HG02798 (cell line): ENCODE data around the gene EIF4E2.
"Not testable (repeated sequence)": the region's sequence is repeated elsewhere in the genome, so short reads cannot be mapped to it uniquely, and the experiment has no call there.

Experiments used
- ATAC-seq: cut with Tn5 transposase; IDR thresholded peaks from one replicate; pipeline ENCODE4 v1.9.1; 2021; ENCODE audit warnings: mild to moderate bottlenecking; ENCODE audit not compliant: unreplicated experiment, poor library complexity

The EIF4E2 gene

DNA sequence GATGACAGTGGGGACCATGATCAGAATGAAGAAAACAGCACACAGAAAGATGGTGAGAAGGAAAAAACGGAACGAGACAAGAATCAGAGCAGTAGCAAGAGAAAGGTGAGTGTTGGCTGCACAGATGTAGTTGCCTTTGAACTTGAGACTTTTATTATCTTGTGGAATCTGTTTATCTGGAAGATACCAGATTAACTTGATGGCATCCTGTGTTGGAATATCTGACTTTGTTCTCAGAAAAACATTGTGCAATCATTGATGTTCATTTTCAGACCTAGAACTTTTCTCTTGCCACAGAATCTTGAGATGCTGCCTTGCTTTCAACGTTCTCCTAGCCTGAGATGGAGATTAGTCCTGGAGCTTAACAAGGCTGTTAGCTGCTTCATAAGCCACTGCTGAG is 5.9 kb downstream of the EIF4E2 start:
- ATAC-seq = no peak

DNA sequence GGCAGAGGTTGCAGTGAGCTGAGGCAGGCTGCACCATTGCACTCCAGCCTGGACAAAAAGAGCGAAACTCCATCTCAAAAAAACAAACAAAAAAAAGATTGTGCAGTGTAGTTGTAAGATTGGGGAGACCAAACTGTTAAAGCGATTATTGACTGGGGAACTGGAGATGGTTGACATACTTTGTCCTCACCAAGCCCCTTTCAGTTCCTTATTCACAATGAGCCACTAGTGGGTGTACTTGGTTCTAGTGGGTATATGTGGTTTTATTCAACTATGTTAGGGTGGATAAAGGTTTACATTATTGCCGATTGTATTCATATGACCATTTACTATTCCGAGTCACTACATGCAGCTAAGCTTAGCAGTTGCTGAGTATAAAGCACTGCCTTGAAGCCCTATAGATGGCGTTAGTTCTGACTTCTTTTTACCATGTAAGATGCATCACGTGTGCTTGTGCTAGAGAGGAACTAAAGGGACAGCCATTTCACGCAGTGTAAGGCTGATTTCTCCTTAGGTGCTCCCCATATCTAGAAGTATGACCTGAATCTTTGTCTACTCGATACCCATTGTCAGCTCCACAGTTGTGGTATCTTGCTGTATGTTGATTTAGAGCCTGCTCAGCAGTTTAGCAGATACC is 12.1 kb downstream of the EIF4E2 start:
- ATAC-seq = no peak

DNA sequence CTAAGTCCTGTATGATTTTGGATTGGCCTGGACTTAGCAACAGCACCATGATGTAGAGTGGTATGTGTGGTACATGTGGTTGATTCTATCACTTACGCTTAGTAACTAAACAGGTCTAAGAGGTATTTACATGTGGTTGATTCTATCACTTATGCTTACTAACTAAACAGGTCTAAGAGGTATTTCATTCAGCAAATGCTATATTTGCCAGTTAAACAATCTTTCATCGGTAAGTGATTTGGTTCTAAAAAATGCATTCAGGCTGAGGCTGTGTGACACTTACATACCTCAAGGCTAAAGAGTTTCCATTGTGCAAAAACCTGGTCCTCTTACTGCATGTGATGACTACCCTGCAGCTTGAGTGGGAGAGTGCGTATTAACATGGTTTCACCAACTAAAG is 13.1 kb downstream of the EIF4E2 start:
- no peak for ATAC-seq

DNA sequence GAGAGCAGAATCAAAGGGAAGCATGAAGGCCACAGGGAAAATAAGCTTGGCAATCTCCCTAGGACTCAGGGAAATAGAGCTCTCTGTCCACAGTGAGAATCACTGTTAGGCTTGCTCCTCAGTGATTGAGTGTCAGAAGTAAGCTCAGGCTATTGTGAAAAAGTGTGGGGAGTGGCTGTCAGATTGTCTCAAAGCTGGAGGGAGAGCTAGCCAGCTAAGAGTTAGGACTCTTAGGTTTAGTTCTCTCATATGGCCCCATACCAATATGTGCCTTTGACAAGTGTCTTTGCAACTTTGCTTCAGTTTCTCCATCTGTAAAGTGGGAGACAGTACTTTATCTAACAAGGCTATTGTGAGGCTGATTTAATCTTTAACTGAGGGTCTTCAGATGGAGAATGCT is 17.2 kb downstream of the EIF4E2 start:
- no peak for ATAC-seq

DNA sequence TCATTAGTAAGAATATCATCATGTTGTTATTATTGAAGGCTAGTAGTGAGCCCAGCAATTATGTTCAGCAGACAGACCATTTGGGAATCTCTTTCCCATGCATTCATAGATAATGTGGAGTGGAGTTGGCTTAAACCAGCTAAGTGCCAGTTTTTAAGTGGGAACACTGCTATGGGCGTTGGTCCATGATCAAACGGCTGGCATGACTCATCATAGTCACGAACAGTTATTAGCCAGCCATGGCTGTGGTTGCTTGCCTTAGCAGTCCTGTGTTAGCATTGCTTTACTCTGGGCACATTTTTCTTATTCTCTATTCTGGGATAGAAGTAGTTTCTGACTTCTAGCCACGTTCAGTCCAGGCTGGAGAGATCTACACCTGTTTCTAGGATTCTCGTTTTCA is 17.7 kb downstream of the EIF4E2 start:
- no peak for ATAC-seq

DNA sequence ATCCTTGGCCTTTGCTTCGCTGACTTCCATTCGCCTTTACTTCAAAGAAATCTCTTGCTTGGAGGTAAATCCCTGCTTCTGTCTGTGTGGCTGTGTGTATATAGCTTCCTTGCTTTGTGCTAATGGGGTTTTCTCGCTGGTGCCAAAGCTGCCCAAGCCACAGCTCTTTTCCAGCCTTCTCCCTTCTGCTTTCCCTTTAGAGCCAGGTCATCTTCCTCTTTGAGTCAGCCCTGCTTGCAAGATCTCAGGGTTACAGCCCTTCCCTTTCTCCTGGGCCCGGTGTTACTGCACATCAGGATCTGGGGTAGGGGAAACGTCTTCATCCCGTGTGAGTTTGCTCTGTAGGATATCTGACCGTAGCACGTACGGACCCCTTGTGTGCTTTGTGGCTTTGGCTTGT is 19.1 kb downstream of the EIF4E2 start:
- no peak for ATAC-seq

DNA sequence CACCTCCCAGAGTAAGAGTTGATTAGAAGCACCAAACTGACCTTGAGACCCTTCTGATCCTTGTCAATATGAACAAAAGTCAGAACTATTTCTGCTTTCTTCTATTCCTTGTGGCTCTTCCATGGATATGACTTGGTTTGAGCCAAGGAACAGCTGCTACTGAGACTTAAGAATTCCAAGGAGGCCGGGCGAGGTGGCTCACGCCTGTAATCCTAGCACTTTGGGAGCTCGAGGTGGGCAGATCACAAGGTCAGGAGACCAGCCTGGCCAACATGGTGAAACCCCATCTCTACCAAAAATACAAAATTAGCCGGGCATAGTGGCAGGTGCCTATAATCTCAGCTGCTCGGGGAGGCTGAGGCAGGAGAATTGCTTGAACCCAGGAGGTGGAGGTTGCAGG is 20.0 kb downstream of the EIF4E2 start:
- not testable (repeated sequence) for ATAC-seq

DNA sequence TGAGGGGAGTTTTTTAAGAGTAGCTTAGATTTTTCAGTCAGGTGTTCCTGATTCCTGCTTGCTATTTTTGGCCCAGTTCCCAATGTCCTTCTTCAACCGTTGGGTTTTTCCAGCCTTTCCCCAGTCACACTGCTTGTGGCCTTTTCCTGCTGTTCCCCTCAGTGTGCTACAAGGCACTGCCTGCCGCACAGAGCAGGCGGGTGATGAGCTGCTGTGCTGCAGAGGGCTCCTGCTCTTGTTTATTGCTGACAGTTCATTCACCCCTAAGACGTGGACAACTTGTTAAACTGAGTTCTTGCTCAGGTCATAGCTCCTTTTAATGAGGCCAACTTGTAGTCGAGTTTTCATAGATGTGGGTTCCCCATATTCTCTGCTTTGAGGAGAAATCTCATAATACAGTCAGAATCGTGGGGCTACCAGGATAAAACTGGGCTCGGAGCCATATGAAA is 20.6 kb downstream of the EIF4E2 start:
- no peak for ATAC-seq

DNA sequence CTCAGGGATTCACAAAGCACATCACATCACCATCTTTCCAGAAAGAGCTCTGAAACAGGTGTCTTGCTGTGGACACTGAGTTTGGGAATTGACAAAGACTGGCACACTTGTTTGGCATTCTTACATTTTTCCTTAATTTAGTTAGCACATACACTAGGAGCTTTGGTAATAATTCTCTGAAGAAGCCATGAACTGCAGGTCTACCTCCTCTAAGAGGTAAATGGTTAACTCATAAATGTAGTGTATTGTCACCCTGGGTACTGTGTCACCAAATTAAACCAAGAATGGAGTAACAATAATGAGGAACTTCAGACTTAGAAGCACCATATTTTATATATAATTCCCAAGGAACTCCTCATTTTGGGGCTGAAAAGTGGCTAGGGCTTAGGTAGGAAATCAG is 22.6 kb downstream of the EIF4E2 start:
- no peak for ATAC-seq

DNA sequence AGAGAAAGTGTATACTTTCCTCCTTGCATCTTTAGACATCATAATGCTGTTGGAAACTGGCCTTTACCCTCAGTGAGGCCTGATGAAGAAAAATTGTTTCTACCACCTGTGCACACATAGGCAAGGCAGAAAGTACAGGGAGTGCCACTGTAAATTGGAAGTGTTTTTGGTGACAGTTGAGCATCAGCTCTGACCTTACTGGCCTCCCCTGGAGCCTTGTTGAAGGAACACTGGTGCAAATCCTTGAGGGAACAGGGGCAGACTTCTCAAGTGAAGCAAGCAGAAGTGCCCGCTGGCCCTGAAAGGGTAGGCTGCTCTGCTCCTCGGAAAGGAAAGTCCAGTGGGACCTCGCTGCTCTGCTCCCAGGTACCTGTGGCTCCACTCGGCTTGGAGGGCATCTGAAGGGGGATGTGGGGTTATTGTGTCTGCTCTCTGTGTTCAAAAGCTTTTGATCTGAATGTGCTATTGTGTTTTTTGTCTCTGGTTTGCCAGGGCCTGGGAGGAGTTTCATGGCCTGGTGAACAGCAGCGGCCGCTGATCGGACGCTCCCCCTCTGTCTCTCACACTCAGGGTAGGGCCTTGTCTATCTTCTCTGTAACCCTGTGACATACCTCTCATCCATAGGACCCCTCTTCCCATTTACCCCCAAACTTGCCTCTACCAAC is 23.4 kb downstream of the EIF4E2 start:
- ATAC-seq = no peak

DNA sequence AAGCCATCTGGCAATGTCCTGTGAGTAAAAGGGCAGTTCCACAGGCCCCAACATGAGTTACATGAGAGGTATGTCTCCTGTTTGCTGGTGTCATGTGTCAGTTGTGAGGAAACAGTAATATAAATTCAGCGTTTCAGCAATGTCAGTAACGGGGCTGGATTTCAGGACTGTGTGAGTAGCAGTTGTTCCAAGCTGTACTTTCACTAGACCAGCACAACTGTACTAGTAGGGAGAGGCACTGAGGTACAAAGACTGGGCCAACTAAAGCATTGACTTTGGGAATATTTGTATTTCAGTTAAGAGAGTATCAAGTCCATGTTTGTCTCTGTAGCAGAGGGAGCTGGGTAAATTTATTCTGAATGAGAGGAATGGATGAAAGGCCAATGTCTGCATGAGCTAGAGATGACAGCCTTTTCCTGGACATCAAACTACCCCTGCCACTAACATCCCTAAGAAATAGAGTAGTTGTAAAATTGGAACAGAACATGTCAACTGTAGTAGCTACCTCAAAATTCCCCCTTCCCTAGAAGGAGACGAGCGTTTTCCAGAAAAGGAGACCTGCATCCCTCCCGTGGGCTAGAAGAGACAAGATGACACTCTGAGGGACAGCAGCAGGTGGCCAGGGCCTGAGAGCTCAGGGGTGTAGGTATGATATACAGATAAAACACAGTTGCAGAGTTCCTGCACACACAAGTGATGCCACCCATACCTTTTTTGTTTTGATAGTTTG is 24.4 kb downstream of the EIF4E2 start:
- no peak for ATAC-seq

DNA sequence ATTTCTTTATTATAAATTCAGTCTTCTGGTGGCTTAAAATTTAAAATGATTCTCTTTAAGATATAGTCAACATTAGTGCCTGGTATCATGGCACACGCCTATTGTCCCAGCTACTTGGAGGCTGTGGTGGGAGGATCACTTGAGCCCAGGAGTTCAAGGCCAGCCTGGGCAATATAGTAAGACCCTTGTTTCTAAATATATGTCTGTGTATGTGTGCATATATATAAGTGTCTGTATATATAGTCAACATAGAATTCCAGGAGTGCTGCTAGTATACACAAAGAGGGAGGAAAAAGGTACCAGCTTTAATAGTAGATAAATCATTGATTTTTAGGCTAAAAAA is 24.9 kb downstream of the EIF4E2 start:
- ATAC-seq = no peak

DNA sequence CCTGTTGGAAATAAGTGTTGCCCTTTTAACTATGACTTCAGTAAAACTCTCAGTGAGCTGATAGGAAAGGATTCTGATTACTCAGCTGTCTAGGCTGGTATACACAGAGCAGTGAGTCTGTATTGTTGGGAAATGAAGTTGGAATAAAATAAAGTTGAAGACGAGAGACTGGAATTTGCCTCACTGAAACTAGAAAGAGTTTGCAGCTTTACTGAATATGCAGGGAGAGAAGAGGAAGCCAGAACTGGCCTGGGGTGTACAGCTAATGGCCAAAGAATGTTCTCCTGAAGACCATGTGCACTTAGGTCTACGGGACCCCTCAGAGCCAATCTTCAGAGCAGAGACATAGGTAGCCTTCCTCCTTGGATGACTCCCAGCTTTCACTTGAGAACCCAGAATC is 26.5 kb downstream of the EIF4E2 start:
- no peak for ATAC-seq

DNA sequence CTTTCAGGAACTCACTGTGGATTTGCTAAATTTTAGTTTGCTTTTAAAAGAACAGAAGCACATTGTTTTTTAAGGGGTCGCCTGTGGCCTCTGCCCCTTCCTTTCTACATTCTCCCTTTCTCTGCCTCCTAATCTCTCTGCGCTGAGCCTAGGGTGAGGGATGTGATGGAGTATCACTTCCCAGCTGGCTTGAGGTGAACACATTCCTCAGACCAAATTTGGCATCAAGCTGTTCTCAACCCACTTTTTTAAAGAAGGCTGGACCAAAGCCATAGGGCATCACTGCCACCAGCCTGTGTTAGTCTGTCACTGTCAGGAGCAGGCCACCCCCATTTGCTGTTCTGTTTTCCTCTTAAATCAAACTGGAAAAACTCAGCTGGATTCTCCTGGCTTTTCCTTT is 27.4 kb downstream of the EIF4E2 start:
- no peak for ATAC-seq

DNA sequence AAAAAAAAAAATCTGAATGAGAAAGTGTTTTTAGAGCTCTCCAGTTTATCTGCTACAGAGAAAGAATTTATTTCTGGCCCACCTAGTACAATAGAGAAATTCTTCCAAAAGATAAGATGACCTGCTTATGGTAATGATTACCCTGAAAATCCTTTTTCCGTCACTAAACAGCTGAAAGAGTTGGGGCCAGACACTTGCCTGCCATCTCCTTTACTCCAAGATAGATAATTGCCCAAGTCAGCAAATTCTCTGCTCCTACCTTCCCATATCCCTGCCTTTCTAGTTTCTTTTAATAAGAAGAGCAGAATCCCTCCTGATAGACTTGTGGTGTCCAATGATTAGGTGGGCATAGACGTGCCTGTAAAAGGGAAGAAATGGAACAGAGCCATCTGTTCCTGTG is 28.1 kb downstream of the EIF4E2 start:
- ATAC-seq = no peak

DNA sequence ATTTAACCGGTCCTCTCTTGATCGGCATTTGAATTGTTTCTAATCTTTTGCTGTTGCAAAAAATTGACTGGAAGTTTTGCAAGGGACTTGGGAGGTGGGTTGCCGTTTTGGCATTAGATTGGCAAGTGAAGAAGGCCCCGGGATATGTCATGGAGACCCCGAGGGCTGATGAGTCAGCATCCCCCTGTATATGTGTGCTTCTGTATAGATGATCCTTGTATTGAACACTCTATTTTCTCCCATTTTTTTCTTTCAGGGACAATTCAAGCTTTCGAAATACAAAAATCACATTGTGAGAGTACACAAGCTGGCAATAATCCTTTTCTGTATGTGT is 30.1 kb downstream of the EIF4E2 start:
- no peak for ATAC-seq

DNA sequence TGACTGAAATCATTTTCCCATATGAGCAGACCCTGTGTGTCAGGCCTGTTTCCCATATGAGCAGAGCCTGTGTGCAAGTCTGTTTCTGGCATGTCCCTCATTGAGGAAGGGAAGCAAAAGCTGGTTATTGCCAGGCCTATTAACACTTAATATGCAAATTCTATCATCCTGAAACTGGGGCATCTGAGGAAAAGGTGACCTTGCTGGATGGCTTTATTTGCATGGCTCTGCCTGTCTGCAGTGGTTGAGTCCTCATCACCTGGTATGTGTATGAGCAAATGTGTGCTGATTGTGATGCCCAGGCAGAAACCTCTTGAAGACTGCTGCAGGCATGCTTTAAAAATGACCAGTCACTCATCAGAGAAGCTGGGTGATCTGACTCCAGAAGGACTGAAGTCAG is 31.2 kb downstream of the EIF4E2 start:
- ATAC-seq = no peak

DNA sequence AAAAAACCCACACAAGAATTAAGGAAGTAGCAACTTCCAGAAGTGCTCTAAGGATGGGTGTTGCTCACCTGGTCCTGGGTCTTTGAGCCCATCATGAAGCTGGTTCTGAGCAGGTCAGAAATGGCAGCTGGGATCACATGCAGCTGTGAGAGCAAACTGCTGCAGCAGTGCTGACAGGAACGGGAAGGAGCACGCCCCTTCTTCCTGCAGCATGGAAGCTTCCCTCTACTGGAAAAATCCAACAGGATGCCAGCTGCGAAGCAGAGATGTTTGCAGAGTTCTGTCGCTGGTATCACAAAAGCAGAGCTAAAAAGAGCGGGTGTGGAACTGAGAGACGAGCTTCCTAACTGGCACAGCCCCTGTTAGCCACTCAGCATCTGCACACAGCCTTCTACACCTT is 33.7 kb downstream of the EIF4E2 start:
- no peak for ATAC-seq

DNA sequence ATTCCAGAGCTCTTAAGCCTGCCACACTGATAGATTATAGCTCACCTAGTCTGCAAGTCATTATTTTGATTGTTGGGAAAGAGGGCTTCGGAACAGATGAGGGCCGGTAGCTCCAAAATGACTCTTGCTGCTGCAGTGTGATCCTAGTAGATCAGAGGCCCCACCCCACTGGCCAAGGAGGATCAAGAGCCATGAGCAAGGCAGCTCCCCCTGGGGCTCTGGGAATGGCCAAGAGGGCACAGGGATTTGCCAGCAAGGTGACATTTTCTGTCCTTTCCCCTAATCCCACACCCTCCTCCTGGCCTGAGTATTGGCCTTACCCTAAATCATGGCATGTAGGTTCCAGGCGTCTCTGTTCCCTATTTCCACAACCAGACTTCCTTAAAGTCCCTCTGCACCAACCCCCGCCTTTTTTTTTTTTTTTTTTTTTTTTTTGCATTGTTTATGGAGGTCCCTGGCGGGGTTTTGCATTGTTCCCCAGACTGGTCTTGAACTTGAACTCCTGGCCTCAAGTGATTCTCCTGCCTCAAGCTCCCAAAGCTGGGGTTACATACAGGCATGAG is 36.5 kb downstream of the EIF4E2 start:
- no peak for ATAC-seq

DNA sequence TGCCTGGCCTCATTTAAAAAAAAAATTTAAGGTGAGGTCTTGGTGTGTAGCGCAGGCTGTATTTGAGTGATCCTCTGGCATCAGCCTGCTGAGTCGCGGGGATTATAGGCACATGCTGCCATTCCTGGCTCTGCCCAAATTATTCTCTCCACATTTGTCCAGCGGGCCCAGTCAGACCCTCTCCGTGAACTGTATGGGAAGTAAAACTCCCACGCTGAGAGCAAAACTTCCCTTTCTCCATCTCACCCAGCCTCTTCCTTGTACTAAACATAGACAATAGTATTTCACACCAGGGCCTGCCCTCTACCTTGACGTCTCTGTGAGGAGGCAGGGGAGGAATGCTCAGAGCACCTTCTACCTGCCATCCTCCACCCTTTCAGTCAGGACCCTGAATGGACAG is 37.0 kb downstream of the EIF4E2 start:
- ATAC-seq = no peak

DNA sequence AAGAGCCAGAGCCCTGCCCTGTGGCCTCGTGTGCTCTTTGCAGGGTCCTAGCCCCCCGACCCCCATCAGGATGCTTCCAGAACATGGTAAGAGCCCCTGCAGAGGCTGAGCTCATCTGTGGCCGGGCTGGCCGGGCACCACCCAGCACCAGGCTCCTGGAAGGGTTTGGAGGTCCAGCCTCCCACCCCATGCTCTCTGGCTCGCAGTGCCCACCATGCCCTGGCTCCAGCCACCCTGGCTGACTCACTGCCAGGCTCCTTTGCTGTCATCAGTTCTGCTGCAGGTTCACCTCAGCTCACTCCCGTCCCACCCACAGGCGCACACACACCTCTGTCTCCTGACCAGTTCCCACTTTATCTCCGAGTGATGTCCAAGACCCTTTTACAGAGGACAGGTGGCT is 37.5 kb downstream of the EIF4E2 start:
- no peak for ATAC-seq
